Thoracic aorta (tissue), 2 donors: Measurements from ENCODE around the gene CAPN12. TPM values are rescaled to one million over a fixed set of nuclear protein-coding genes. Genes with fewer than 3 reads are reported as not detected.
"Not testable (repeated sequence)": the region's sequence is repeated elsewhere in the genome, so short reads cannot be mapped to it uniquely, and the experiment has no call there.

Source experiments
- ATAC-seq: fragments of 150-250 bp; one replicate; pipeline ENCODE4 v1.8.0; 2017; ENCODE audit warnings: low read depth; ENCODE audit not compliant: insufficient number of reproducible peaks, low FRiP score
- DNase-seq: peaks from one replicate; pipeline ENCODE4 v3.0.0-alpha.2; 2020; ENCODE audit warnings: low spot score
- H3K27ac ChIP-seq, 2 donors: fragments of 200-600 bp; sonication (generic); 1 replicate in 1 of 2; 2 replicates in 1 of 2; pipeline ENCODE4 v1.5.1; 2016; ENCODE audit warnings: mild to moderate bottlenecking in 2 of 2, moderate library complexity in 2 of 2
- H3K27me3 ChIP-seq: fragments of 200-600 bp; sonication (generic); replicated peaks from 2 replicates; pipeline ENCODE4 v1.6.0; 2016; ENCODE audit warnings: mild to moderate bottlenecking; ENCODE audit not compliant: insufficient read depth
- H3K36me3 ChIP-seq: fragments of 200-600 bp; sonication (generic); one replicate; pipeline ENCODE4 v1.5.1; 2016
- H3K4me1 ChIP-seq, 2 donors: fragments of 200-600 bp; sonication (generic); 1 replicate in 1 of 2; 2 replicates in 1 of 2; pipeline versions ENCODE4 v1.5.1 to v1.6.0; 2016; ENCODE audit warnings: low read depth in 2 of 2, mild to moderate bottlenecking in 1 of 2; ENCODE audit not compliant: control insufficient read depth in 1 of 2
- H3K4me3 ChIP-seq: fragments of 200-600 bp; sonication (generic); 2 replicates; pipeline ENCODE4 v1.5.1; 2016; ENCODE audit warnings: mild to moderate bottlenecking
- H3K9me3 ChIP-seq: fragments of 200-600 bp; sonication (generic); 2 replicates; pipeline ENCODE4 v1.5.1; 2016
- CTCF ChIP-seq: fragments of 200-600 bp; sonication (generic); IDR thresholded peaks from one replicate; pipeline ENCODE4 v1.5.1; 2019; ENCODE audit warnings: antibody characterized with exemption
- total RNA-seq, 2 donors: library from RNA; depleted of rRNA; stranded (reverse); fragments of >200 nt; gene quantifications; one replicate each; pipeline versions ENCODE4 v1.1.0 to v1.2.3, GENCODE V29; 2016

Gene CAPN12
- total RNA-seq, 2 donors from 2014 or later, result 0.81 to 2.1 TPM

- H3K27me3 ChIP-seq, result no peaks in the 10 kb centered on the region
- ATAC-seq, result no peak
- no peaks in the 10 kb centered on the region for H3K36me3 ChIP-seq
- DNase-seq, result no peak
- no peaks in the 10 kb centered on the region for H3K4me1 ChIP-seq
- H3K9me3 ChIP-seq, result no peaks in the 10 kb centered on the region
- no peak for TF ChIP-seq CTCF
- no peak overlapping the region for H3K27ac ChIP-seq
- H3K4me3 ChIP-seq, result no peak overlapping the region
Observed at GRCh38 chr19:38759590-38760003, 15.3 kb upstream of the CAPN12 start.

- ATAC-seq, H3K4me1 ChIP-seq, H3K27ac ChIP-seq, H3K9me3 ChIP-seq, DNase-seq, H3K4me3 ChIP-seq, H3K27me3 ChIP-seq, H3K36me3 ChIP-seq: not testable (repeated sequence)
Observed at GRCh38 chr19:38754196-38754595, 9.9 kb upstream of the CAPN12 start.

- not testable (repeated sequence) for H3K27me3 ChIP-seq, H3K9me3 ChIP-seq, H3K4me3 ChIP-seq, H3K4me1 ChIP-seq, DNase-seq, H3K27ac ChIP-seq, ATAC-seq, H3K36me3 ChIP-seq
Observed at GRCh38 chr19:38753783-38754182, 9.5 kb upstream of the CAPN12 start.

- Histone ChIP-seq H3K27ac (no peak overlapping the region), H3K9me3 (no peaks in the 10 kb centered on the region), H3K27me3 (no peaks in the 10 kb centered on the region), H3K36me3 (no peaks in the 10 kb centered on the region), H3K4me3 (no peak overlapping the region), H3K4me1 (no peaks in the 10 kb centered on the region)
- DNase-seq, result no peak
- ATAC-seq, result no peak
- TF ChIP-seq CTCF, result no peak
Observed at GRCh38 chr19:38745316-38745715, 1.0 kb upstream of the CAPN12 start.

- H3K4me1 ChIP-seq, result no peaks in the 10 kb centered on the region
- no peaks in the 10 kb centered on the region for H3K36me3 ChIP-seq
- DNase-seq (no peak), ATAC-seq (no peak)
- no peak overlapping the region for H3K4me3 ChIP-seq
- no peak for TF ChIP-seq CTCF
- no peak overlapping the region for H3K27ac ChIP-seq
- no peaks in the 10 kb centered on the region for H3K27me3 ChIP-seq
- no peaks in the 10 kb centered on the region for H3K9me3 ChIP-seq
Observed at GRCh38 chr19:38744874-38745273, 600 bp upstream of the CAPN12 start.

- ATAC-seq (no peak), DNase-seq (no peak)
- Histone ChIP-seq H3K36me3 (no peaks in the 10 kb centered on the region), H3K4me3 (no peak overlapping the region), H3K27me3 (no peaks in the 10 kb centered on the region), H3K9me3 (no peaks in the 10 kb centered on the region), H3K27ac (no peak overlapping the region), H3K4me1 (no peaks in the 10 kb centered on the region)
- TF ChIP-seq CTCF, result no peak
Observed at GRCh38 chr19:38743394-38744297, 628 bp downstream of the CAPN12 start.
